HepG2 (cell line): Measurements from ENCODE around the gene PPM1H. TPM values are rescaled to one million over a fixed set of nuclear protein-coding genes. Genes with fewer than 3 reads are reported as not detected.

Experiments
- CEBPZ ChIP-seq: IDR thresholded peaks from 2 replicates; pipeline ENCODE4 v1.6.1; 2012; ENCODE audit warnings: low read length, improper control_type of control experiment
- CREM ChIP-seq, 2 experiments: sonication (generic) in 1 of 2; formaldehyde crosslinking in 1 of 2; IDR thresholded peaks; 2 replicates each; pipeline versions ENCODE4 v1.4.0 to v1.6.1; 2016 to 2020; ENCODE audit warnings: antibody characterized with exemption in 1 of 2, mild to moderate bottlenecking in 1 of 2, missing genetic modification reagents in 1 of 2
- DDIT3 ChIP-seq: sonication (generic); formaldehyde crosslinking; IDR thresholded peaks from 2 replicates; pipeline ENCODE4 v1.4.0; 2020; ENCODE audit warnings: mild to moderate bottlenecking, missing genetic modification reagents
- FLYWCH1 ChIP-seq: sonication (generic); formaldehyde crosslinking; IDR thresholded peaks from 2 replicates; pipeline ENCODE4 v1.8.1; 2023; ENCODE audit warnings: mild to moderate bottlenecking, missing genetic modification reagents
- FOXA1 ChIP-seq, 2 experiments: fragments of 450-650 bp in 1 of 2; sonication (generic) in 1 of 2; formaldehyde crosslinking in 1 of 2; IDR thresholded peaks; 2 replicates each; pipeline versions ENCODE4 v1.4.0 to v1.6.1; 2016 to 2020; ENCODE audit warnings: missing genetic modification reagents in 1 of 2
- GLI4 ChIP-seq: sonication (generic); formaldehyde crosslinking; IDR thresholded peaks from 2 replicates; pipeline ENCODE4 v1.5.1; 2020; ENCODE audit warnings: missing genetic modification reagents, mild to moderate bottlenecking, moderate library complexity, borderline replicate concordance
- HNF1B ChIP-seq: sonication (generic); formaldehyde crosslinking; IDR thresholded peaks from 2 replicates; pipeline ENCODE4 v1.5.1; 2020; ENCODE audit warnings: mild to moderate bottlenecking, moderate library complexity, missing genetic modification reagents
- HNRNPK ChIP-seq: fragments of 200-400 bp; formaldehyde crosslinking; IDR thresholded peaks from 2 replicates; pipeline ENCODE4 v1.6.1; 2018; ENCODE audit warnings: low read length, low read depth, moderate library complexity, mild to moderate bottlenecking; ENCODE audit not compliant: poor library complexity, severe bottlenecking
- MIXL1 ChIP-seq: IDR thresholded peaks from 2 replicates; pipeline ENCODE4 v1.6.1; 2016
- MXI1 ChIP-seq: IDR thresholded peaks from 3 replicates; pipeline ENCODE4 v1.6.1; 2012; ENCODE audit warnings: low read depth, low read length, inconsistent platforms, borderline replicate concordance
- NCOA1 ChIP-seq: sonication (generic); formaldehyde crosslinking; IDR thresholded peaks from 2 replicates; pipeline ENCODE4 v1.9.0; 2021; ENCODE audit warnings: missing genetic modification reagents
- NCOA2 ChIP-seq: sonication (generic); formaldehyde crosslinking; IDR thresholded peaks from 2 replicates; pipeline ENCODE4 v1.8.0; 2022; ENCODE audit warnings: inconsistent platforms
- NCOR1 ChIP-seq: fragments of 200-600 bp; sonication (generic); IDR thresholded peaks from 2 replicates; pipeline ENCODE4 v1.7.0; 2017; ENCODE audit warnings: antibody characterized with exemption, low read length, borderline replicate concordance
- SIX4 ChIP-seq: sonication (generic); formaldehyde crosslinking; IDR thresholded peaks from 2 replicates; pipeline ENCODE4 v1.4.0; 2020; ENCODE audit warnings: missing genetic modification reagents
- TARDBP ChIP-seq: sonication (generic); formaldehyde crosslinking; IDR thresholded peaks from 2 replicates; pipeline ENCODE4 v1.8.0; 2022; ENCODE audit warnings: mild to moderate bottlenecking, missing genetic modification reagents
- ZBTB42 ChIP-seq: sonication (generic); formaldehyde crosslinking; IDR thresholded peaks from 2 replicates; pipeline ENCODE4 v1.5.0; 2020; ENCODE audit warnings: mild to moderate bottlenecking, missing genetic modification reagents
- ZGPAT ChIP-seq: IDR thresholded peaks from 2 replicates; pipeline ENCODE4 v1.6.1; 2016; ENCODE audit warnings: mild to moderate bottlenecking
- ZMAT3 ChIP-seq: sonication (generic); formaldehyde crosslinking; conservative IDR thresholded peaks from 2 replicates; pipeline ENCODE4 v1.7.0; 2021; ENCODE audit warnings: missing genetic modification reagents
- ZNF10 ChIP-seq: sonication (generic); formaldehyde crosslinking; IDR thresholded peaks from 2 replicates; pipeline ENCODE4 v1.4.0; 2020; ENCODE audit warnings: mild to moderate bottlenecking, low read depth, missing genetic modification reagents, borderline replicate concordance
- ZNF225 ChIP-seq: sonication (generic); formaldehyde crosslinking; IDR thresholded peaks from 2 replicates; pipeline ENCODE4 v1.4.0; 2020; ENCODE audit warnings: mild to moderate bottlenecking, missing genetic modification reagents
- ZNF256 ChIP-seq: sonication (generic); formaldehyde crosslinking; conservative IDR thresholded peaks from 2 replicates; pipeline ENCODE4 v1.4.0; 2020; ENCODE audit warnings: missing genetic modification reagents
- ZNF282 ChIP-seq: fragments of 450-650 bp; IDR thresholded peaks from 2 replicates; pipeline ENCODE4 v1.6.1; 2018; ENCODE audit not compliant: partially characterized antibody
- ZNF3 ChIP-seq: IDR thresholded peaks from 2 replicates; pipeline ENCODE4 v1.7.0; 2017; ENCODE audit warnings: inconsistent platforms
- ZNF660 ChIP-seq: sonication (generic); formaldehyde crosslinking; IDR thresholded peaks from 2 replicates; pipeline ENCODE4 v1.5.1; 2020; ENCODE audit warnings: mild to moderate bottlenecking, low read depth, missing genetic modification reagents, borderline replicate concordance
- ZNF781 ChIP-seq: sonication (generic); formaldehyde crosslinking; IDR thresholded peaks from 2 replicates; pipeline ENCODE4 v1.5.1; 2020; ENCODE audit warnings: borderline replicate concordance, mild to moderate bottlenecking, missing genetic modification reagents; ENCODE audit errors: not compliant biosample characterization
- polyA plus RNA-seq, 8 experiments: library from polyadenylated mRNA; depleted of rRNA in 3 of 8; stranded (reverse) in 7 of 8; unstranded in 1 of 8; fragments of >200 nt; fragmentation: Illumina TruSeq in 4 of 8; extraction: Trizol in 4 of 8; gene quantifications; 2 replicates each; pipeline versions ENCODE4 v1.2.1 to v1.2.3, GENCODE V29; 2011 to 2016; ENCODE audit warnings: low read depth in 4 of 8, missing spikeins in 1 of 8, mixed read lengths in 1 of 8; ENCODE audit not compliant: insufficient read depth in 1 of 8
- total RNA-seq, 5 experiments: library from RNA; depleted of rRNA; stranded (reverse); fragments of >200 nt; fragmentation: Illumina TruSeq; extraction: Trizol; gene quantifications; 2 replicates each; pipeline ENCODE4 v1.2.3, GENCODE V29; 2016; ENCODE audit warnings: low read depth in 1 of 5

PPM1H gene
- total and polyA plus RNA-seq, 2 of the 13 experiments (the other 11 are each of a cell fraction or from before 2014, with no cell fraction given), result 29.1 to 38.1 TPM

GRCh38 chr12:62635649-62636048, 299.3 kb downstream of the PPM1H start (continued):
- TF ChIP-seq ZNF10 (CRISPR knock-in tag) (no peak), NCOA2 (CRISPR knock-in tag) (0 out of 2 replicates have a peak, but pooled peaks have one; percentile 17), ZNF660 (CRISPR knock-in tag) (no peak), SIX4 (CRISPR knock-in tag) (no peak), MXI1 (no peak), NCOR1 (peak; percentile 48; the same call in 1 of the 2 replicates), ZMAT3 (CRISPR knock-in tag) (no peak), ZGPAT (CRISPR knock-in tag) (peak; percentile 46; the same call in 1 of the 2 replicates), MIXL1 (peak; percentile 36; the same call in 1 of the 2 replicates), DDIT3 (CRISPR knock-in tag) (no peak), ZBTB42 (CRISPR knock-in tag) (no peak), NCOA1 (CRISPR knock-in tag) (no peak), HNF1B (CRISPR knock-in tag) (no peak), CEBPZ (no peak), TARDBP (CRISPR knock-in tag) (0 out of 2 replicates have a peak, but pooled peaks have one; percentile 3), CREM (IDR thresholded peaks at IDR 0.05) (no peak), CREM (CRISPR knock-in tag; IDR thresholded peaks at IDR 0.05) (no peak), GLI4 (CRISPR knock-in tag) (no peak), ZNF3 (CRISPR knock-in tag) (no peak), HNRNPK (no peak), FOXA1 (IDR thresholded peaks at IDR 0.05) (no peak), FOXA1 (CRISPR knock-in tag; IDR thresholded peaks at IDR 0.05) (no peak), FLYWCH1 (no peak), ZNF225 (CRISPR knock-in tag) (no peak), ZNF256 (no peak), ZNF781 (no peak), ZNF282 (no peak)
